Stimulated activated CD8-positive, alpha-beta memory T cell treated with anti-CD3 and anti-CD28 coated beads, Interleukin-7, amount 100 ng/mL, for 24 hours (primary cell): ENCODE results near the gene CCDC102B.
"Not testable (repeated sequence)": the region's sequence is repeated elsewhere in the genome, so short reads cannot be mapped to it uniquely, and the experiment has no call there.

Experiments used
- DNase-seq: peaks from one replicate; pipeline ENCODE4 v3.0.0-alpha.2; 2020; ENCODE audit warnings: low read depth

The CCDC102B gene

GRCh38 chr18:68797871-68798270 lies at the start of gene CCDC102B:
Gene CCDC102B, plus strand, starts transcription at chr18:68798080. Its CDS starts 38,684 bp downstream, at chr18:68836764.
- DNase-seq, result no peak

DNA sequence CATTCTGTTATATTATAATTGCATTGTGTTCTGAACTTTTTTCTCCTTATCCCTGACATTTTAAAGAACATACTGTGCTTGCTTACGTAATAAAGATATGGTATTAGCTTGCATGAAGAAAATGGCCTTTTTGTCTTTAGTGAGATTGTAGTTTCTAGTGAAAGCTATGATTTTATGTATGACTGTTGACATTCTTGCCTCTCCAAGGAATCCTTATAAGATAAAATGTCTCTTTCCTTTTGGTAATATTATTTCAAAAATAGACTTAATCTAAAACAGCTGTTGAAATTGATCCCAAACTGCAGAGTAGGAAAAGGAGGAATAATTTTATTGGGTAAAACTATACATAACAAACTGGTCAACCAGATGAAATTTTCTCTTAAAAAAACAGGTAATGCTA lies 40.8 kb upstream of the CCDC102B start:
- DNase-seq, result no peak

GRCh38 chr18:68759308-68759707 lies 38.6 kb upstream of the CCDC102B start:
- DNase-seq, result no peak

DNA sequence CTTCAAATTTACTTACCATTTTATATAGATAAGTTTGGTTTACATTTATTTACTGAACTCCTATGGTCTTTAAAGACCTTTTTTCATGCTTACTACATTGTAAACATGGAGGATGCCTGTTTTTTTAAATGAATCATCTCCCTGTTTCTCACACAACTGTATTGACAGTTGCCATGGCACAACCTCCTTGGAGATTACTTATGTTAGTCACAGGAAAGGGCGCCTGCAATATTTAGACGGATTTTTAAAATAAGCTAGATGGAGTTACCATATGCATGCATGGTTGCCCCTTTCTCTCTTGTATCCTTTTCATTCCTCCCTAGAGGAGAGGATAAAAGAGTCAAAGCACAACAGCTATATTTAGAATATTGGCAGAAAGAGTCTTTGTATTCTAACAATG lies 34.8 kb upstream of the CCDC102B start:
- DNase-seq, result no peak

DNA sequence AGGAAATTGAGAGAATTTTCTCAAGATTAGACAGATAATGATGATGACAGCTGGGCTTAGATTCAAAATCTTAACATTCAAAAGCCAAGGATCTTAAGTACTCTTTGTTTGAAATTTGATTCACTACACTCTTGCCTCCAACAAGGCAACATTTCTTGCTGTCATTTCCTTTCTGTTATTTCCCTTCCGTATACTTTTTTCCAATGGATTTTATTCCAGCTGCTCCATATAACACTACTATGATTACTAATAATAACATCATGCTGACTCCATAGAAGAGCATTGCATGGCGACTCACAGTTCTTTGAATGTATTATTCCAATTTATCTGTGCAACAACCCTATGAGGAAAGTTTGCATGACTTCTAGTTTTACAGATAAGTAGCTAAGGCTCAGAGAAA lies 33.9 kb upstream of the CCDC102B start:
- no peak for DNase-seq

GRCh38 chr18:68766433-68766832 lies 31.4 kb upstream of the CCDC102B start:
- DNase-seq, result no peak

GRCh38 chr18:68769461-68769860 lies 28.4 kb upstream of the CCDC102B start:
- no peak for DNase-seq

DNA sequence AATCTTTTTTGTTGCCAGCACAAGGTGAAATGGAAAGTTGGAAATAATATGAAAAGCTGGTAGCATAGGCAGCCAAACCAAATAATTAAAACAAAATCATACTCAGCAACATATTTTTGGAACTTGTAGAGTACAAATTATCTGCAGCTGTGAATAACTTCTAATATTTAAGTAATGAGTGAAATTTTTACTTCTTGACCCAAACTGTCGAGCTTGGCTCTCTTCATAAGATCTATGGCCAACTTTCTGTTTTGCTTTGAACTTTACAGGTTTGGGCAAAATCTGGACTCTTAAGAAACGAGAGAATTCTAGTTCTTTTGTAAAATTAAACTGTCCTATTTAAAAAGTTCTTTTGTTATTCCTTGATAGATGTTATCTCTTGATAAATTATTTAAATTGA lies 25.6 kb upstream of the CCDC102B start:
- no peak for DNase-seq

DNA sequence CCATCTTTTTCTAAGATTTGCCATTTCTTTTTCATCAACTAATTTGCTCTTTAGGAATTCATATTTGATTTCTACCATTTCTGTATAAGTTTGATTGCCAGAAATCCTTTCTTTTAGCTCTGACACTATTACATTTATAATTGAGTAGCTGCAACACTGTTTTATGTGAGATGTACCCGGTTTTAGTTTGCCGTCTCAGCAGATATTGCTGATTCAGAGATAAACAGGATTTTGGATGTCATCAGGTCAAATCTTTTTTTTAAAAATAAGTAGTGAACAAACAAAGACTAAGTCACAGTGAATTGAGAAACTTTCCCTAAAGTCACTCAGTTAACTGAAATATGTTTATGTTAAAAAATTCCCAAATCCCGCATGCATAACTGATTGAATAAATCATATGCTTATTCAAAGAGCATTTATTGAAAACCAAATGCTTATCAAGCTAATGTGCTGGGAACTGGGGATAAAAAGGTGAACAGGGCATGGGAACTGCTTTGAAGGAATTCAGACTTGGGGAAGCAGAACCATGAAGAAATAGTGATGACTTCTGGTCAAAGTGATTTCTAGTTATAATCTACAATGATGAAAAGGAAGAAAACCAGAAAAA lies 19.5 kb upstream of the CCDC102B start:
- no peak for DNase-seq

DNA sequence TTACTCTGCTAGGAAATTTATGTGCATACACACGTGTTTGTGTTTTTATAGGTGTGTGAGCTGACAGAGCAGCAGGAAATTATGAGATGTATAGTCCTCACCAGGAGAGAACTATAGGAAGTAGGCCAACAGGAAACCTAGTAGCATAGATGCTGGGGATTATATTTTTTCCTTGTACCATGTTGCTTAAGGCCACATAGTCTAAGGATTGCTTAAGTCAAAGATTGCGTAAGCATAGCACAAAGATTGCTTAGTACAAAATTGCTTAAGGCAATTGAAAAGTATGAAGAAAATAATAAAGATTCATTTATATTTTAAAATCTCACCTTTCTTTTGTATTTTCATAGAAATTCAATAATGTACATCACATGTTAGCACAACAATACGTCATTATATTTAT lies 18.7 kb upstream of the CCDC102B start:
- no peak for DNase-seq

DNA sequence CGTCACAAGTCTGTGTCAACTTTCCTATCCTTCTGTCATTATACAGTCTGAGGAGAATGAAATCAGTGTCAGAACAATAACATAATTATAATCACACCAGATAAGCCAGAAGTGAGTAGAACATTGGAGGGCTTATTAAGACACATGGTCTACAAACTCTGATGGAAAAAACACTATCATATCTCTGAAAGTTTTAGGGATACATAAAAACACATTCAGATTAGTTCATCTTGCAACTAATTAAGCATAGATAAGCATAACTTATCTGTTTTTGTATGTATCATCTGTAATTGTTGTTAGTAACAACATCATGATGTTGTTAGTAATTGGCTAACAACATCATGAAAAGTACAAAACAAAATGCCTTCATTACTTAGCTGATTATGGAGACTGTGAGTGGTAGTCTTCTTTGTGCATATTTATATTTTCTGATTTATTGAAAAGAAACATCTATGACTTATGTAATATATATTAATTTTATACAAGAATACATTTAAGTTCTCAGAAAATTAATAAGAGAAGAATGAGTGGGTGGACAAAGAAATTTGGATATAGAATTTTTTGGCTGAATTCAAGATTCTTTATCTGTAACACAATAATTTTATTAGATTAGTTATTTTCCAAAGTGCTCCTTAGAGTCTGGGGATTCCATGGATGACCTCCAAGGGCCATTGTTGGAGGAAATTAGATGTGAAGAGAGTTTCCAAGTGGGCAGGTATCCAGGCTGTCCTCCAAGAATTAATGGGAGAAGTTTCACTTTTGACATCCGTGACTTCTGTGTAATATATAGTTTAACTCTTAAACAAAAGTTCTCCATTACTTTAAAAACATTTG lies 16.9 kb upstream of the CCDC102B start:
- no peak for DNase-seq

DNA sequence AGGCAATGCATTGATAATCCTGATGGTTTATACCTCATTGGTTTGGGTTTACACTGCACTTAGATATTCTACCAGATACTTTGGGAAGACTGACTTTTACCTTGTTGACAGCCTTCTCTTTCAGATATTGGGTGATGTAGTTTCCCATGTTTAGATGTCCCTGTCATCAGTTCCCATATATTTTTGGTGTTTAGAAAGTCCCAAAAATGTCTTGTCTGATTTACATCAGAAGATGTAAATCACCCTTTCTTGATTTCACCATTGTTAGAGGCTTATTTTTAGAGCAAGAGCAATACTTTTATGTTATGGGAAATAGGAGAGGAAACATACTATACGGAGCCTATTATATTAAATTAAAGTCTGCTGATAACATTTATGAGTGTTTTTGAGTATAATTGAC lies 14.4 kb upstream of the CCDC102B start:
- DNase-seq, result no peak

GRCh38 chr18:68784071-68784470 lies 13.8 kb upstream of the CCDC102B start:
- DNase-seq, result no peak

- DNase-seq, result not testable (repeated sequence)
Observed at GRCh38 chr18:68790290-68790689, 7.6 kb upstream of the CCDC102B start.

GRCh38 chr18:68791801-68792200 lies 6.1 kb upstream of the CCDC102B start:
- no peak for DNase-seq

DNA sequence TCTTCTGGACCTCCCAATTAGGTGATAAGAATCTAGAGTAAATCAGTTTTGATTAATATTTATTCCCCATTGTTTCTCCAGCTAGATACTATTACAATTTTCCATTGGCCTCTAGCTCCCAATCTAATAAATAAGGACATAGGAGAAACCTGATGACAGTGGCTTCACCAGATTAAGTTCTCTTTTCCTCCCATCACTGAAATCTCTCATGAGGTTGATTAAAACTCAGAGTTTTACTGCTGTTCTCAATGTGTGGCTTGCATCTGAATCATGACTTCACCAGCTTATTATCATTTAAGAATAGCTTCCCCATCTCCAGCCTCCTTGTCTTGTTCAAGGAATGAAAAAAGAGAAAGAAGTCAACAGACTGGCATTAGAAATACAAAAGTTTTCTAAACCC lies 3.9 kb upstream of the CCDC102B start:
- no peak for DNase-seq

GRCh38 chr18:68796936-68797690 lies 767 bp upstream of the CCDC102B start:
- no peak for DNase-seq

- DNase-seq, result no peak
Observed at GRCh38 chr18:68800075-68800474, 2.2 kb downstream of the CCDC102B start.

DNA sequence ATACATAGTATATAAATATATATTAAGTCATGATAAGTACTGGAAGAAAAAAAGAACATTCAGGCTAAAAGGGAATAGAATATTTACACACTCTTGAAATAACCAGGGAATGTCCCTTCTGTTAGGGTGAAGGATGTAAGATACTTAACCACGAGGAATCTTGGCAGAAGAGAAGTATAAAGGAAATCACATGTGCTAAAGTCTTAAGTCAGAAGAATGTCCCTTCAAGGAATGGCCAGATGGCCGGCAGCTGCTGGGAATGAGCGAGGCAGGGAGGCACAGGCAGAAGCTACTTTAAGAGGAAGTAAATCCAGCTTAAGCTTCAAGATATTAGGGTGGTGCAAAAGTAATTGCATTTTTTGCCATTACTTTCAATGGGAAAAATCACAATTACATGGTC lies 5.5 kb downstream of the CCDC102B start:
- DNase-seq, result no peak

GRCh38 chr18:68817584-68817983 lies 19.7 kb downstream of the CCDC102B start:
- no peak for DNase-seq

DNA sequence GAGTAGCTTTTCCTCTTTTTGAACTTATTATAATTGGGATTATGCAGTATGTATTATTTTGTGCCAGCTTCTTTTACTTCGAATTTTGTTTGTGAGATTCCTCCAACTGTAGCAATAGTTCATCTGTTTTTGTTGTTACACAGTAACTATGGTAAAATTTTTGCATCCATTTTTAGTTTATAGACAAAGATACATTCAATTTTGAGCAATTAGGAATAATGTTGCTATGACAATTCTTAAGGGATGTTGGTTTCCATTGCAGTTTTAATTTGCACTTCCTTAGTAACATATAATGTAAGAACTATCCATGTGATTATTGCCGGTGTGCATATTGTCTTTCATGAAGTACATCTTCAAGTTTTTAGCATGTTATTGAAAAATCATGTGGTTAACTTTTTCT lies 20.7 kb downstream of the CCDC102B start:
- no peak for DNase-seq

- DNase-seq, result no peak
Observed at GRCh38 chr18:68822926-68823325, 25.0 kb downstream of the CCDC102B start.

GRCh38 chr18:68826121-68826520 lies 28.2 kb downstream of the CCDC102B start:
- DNase-seq, result no peak
